ENCODE results near the gene DUSP8. TPM values are rescaled to one million over a fixed set of nuclear protein-coding genes. Genes with fewer than 3 reads are reported as not detected.
A peak's percentile ranks its signal among the peaks of the same experiment; 100 is the strongest.
"Not testable (repeated sequence)": the region's sequence is repeated elsewhere in the genome, so short reads cannot be mapped to it uniquely, and the experiment has no call there.

Gene DUSP8
- total and polyA plus RNA-seq, 4 donors: 2.0 to 17.0 (median 6.3) TPM

DNA sequence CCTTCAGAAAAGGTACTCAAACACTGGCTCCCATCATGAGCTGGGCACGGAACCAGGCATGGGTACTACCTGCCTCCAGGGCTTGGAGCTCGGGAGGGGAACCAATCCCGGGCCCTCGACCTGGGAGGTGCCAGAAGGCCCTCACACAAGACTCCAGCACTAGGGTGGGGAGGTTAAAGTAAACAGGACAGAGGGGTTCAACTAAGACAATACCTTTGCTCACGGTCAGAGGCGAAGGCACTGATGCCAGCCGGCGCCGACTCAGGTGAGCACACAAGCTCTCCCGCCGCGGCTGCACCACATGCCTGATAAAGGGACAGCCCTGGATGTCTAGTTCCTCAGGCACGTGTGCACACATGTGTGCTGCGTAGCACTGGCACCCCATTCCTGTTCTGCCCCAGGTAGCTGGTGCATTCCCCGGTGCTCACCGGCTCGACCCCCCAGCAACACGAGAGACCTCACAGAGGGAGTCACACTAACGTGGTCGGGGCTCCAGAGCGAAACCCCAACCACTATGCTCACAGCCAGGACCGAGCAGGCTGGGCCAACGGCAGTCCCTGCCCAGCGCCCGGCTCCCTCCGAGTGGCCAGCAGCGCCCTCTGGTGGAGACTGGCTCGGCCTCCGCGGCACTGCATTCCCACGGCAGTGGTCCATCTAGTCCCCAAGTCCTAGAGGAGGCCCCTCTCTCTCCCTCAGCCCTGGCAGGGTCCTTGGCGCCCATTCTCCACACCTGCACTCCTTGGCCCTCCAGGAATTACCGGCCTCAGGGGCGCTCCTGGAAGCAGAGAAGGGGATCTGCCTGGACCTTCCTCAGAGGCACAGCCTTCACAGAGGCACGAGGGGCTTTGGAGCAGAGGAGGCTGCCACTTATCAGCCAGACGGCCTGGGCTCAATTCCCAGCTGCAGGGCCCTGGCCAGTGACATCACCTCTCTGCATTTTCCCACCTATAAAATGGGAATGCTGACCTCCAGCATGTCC lies 56.7 kb downstream of the DUSP8 start:
- Histone ChIP-seq H3K4me1 (ENCODE audit: control insufficient read depth in 5 of 5, insufficient read depth in 5 of 5, low read length in 5 of 5) (peaks cover 0 to 35% (median 7%) of the 10 kb centered on the region in 5 donors), H3K27ac (ENCODE audit: low read depth in 1 of 2, low read length in 1 of 2) (no peak overlapping the region), H3K9ac (ENCODE audit: insufficient read depth in 1 of 2, low read length in 2 of 2) (no peak overlapping the region), H3K27me3 (ENCODE audit: control insufficient read depth in 3 of 3, insufficient read depth in 3 of 3, low read length in 2 of 3) (no peaks in the 10 kb centered on the region), H3K9me3 (ENCODE audit: control insufficient read depth in 4 of 4, insufficient read depth in 3 of 4, low read length in 3 of 4) (no peaks in the 10 kb centered on the region), H3K36me3 (ENCODE audit: control insufficient read depth in 4 of 4, insufficient read depth in 4 of 4, low read length in 4 of 4) (peaks cover 0 to 5% (median 0%) of the 10 kb centered on the region in 4 donors), H3K4me3 (no peak overlapping the region)
- ATAC-seq (ENCODE audit: insufficient read depth, low FRiP score): peak; percentile 90
- 32 to 44% methylated on average over 36 of the region's 36 CpGs for WGBS, 2 donors
- TF ChIP-seq, protein P1, sequence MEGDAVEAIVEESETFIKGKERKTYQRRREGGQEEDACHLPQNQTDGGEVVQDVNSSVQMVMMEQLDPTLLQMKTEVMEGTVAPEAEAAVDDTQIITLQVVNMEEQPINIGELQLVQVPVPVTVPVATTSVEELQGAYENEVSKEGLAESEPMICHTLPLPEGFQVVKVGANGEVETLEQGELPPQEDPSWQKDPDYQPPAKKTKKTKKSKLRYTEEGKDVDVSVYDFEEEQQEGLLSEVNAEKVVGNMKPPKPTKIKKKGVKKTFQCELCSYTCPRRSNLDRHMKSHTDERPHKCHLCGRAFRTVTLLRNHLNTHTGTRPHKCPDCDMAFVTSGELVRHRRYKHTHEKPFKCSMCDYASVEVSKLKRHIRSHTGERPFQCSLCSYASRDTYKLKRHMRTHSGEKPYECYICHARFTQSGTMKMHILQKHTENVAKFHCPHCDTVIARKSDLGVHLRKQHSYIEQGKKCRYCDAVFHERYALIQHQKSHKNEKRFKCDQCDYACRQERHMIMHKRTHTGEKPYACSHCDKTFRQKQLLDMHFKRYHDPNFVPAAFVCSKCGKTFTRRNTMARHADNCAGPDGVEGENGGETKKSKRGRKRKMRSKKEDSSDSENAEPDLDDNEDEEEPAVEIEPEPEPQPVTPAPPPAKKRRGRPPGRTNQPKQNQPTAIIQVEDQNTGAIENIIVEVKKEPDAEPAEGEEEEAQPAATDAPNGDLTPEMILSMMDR (IDR thresholded peaks at IDR 0.05; ENCODE audit: control extremely low read depth, extremely low read depth): peak; percentile 91
- peak; percentile 76 to 85 (median 78) for DNase-seq

DNA sequence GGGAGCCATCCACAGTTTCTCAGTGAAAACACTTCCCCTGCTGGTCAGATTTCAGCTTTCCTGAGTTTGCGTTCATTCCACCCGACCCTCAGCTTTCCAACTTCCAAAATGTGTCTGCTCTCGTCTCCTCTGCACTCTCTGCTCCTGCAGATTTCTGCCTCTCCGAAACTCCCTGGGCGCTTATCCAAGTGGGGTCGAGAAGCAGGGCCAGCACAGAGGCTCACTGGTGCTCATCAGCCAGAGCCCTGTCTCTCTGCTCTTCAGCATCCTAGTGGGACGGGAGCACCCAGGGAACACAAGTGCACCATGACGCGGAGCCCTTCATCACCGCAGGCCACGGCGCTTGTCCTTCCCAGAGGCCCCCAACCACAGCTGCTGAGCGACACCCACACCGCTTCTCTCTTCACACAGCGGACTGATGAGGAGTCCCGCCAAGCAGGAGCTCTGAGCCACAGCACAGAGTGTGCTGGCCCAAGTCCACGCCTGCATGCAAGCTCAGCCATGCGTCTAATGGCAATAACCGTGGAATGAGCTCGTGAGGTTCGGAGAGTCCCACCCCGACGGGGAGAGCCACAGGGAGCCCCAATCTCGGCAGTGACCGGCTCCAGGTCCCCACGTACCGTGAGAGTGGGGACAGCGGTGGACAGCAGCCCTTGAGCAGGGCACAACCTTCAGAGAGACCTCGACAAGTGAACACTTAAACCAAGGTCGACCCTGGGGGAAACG lies 57.6 kb downstream of the DUSP8 start:
- no peak for ATAC-seq (ENCODE audit: insufficient read depth, low FRiP score)
- 87 to 92% methylated on average over 31 of the region's 31 CpGs for WGBS, 2 donors
- Histone ChIP-seq H3K27ac (ENCODE audit: low read depth in 1 of 2, low read length in 1 of 2) (no peak overlapping the region), H3K9ac (ENCODE audit: insufficient read depth in 1 of 2, low read length in 2 of 2) (no peak overlapping the region), H3K4me1 (ENCODE audit: control insufficient read depth in 5 of 5, insufficient read depth in 5 of 5, low read length in 5 of 5) (peaks cover 2 to 32% (median 7%) of the 10 kb centered on the region in 5 donors), H3K4me3 (no peak overlapping the region), H3K27me3 (ENCODE audit: control insufficient read depth in 3 of 3, insufficient read depth in 3 of 3, low read length in 2 of 3) (no peaks in the 10 kb centered on the region), H3K36me3 (ENCODE audit: control insufficient read depth in 4 of 4, insufficient read depth in 4 of 4, low read length in 4 of 4) (peaks cover 0 to 5% (median 0%) of the 10 kb centered on the region in 4 donors), H3K9me3 (ENCODE audit: control insufficient read depth in 4 of 4, insufficient read depth in 3 of 4, low read length in 3 of 4) (no peaks in the 10 kb centered on the region)
- TF ChIP-seq, protein P1 (IDR thresholded peaks at IDR 0.05; ENCODE audit: control extremely low read depth, extremely low read depth): no peak
- DNase-seq: peak; percentile 33 to 55 (median 35)

DNA sequence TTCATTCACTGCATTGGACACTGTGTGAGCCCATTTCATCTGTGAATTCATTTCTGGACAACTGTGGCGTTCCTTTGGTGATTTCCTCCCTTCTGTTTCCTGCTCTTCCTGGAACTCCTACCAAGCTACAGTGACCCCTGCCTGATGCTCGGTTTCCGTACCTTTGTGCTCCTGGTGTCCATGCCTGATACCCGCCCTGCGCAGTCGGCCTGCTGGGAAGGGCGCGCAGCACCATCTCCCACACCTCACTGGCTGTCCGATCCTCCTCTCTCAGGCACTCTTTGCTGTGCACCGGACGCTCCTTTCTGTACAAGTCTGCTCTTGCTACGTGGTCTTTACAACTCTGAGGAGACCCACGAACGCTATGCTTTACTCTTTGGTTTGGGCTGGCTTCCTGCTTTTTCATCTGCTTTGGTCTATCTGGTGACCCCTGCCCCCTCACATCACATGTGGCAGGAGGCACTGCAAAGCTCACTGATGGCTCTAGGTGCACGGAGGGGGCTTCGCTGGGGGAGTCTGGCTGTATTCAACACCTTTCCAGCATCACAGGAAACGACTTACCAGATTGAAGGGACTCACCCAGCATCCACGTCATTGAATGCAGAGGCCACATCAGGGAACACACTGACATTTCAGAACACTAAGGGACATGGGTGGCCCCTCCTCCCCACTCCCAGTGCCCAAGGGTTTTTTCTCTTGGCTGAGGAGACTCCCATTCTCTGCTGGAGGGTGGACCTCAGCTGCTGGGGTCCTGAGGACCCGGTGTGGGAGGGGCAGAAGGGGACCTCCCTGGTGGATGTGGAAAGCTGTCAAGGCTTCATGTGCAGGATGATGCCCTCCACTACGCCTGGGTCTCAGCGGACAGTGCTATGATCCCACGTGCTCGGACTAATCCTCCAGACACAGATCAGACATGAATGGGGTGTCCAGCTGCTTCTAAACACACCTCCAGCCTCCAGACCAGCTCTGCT lies 58.5 kb downstream of the DUSP8 start:
- Histone ChIP-seq H3K9ac (ENCODE audit: insufficient read depth in 1 of 2, low read length in 2 of 2) (no peak overlapping the region), H3K27me3 (ENCODE audit: control insufficient read depth in 3 of 3, insufficient read depth in 3 of 3, low read length in 2 of 3) (no peaks in the 10 kb centered on the region), H3K27ac (ENCODE audit: low read depth in 1 of 2, low read length in 1 of 2) (peak overlapping the region in 1 of 2 donors; percentile 4), H3K4me1 (ENCODE audit: control insufficient read depth in 5 of 5, insufficient read depth in 5 of 5, low read length in 5 of 5) (peaks cover 2 to 34% (median 9%) of the 10 kb centered on the region in 5 donors), H3K36me3 (ENCODE audit: control insufficient read depth in 4 of 4, insufficient read depth in 4 of 4, low read length in 4 of 4) (peaks cover 0 to 5% (median 0%) of the 10 kb centered on the region in 4 donors), H3K4me3 (no peak overlapping the region), H3K9me3 (ENCODE audit: control insufficient read depth in 4 of 4, insufficient read depth in 3 of 4, low read length in 3 of 4) (no peaks in the 10 kb centered on the region)
- DNase-seq: peak in 1 of 3 donors; percentile 19
- no peak for ATAC-seq (ENCODE audit: insufficient read depth, low FRiP score)
- TF ChIP-seq, protein P1 (IDR thresholded peaks at IDR 0.05; ENCODE audit: control extremely low read depth, extremely low read depth): no peak
- 79 to 80% methylated on average over 23 of the region's 23 CpGs for WGBS, 2 donors

DNA sequence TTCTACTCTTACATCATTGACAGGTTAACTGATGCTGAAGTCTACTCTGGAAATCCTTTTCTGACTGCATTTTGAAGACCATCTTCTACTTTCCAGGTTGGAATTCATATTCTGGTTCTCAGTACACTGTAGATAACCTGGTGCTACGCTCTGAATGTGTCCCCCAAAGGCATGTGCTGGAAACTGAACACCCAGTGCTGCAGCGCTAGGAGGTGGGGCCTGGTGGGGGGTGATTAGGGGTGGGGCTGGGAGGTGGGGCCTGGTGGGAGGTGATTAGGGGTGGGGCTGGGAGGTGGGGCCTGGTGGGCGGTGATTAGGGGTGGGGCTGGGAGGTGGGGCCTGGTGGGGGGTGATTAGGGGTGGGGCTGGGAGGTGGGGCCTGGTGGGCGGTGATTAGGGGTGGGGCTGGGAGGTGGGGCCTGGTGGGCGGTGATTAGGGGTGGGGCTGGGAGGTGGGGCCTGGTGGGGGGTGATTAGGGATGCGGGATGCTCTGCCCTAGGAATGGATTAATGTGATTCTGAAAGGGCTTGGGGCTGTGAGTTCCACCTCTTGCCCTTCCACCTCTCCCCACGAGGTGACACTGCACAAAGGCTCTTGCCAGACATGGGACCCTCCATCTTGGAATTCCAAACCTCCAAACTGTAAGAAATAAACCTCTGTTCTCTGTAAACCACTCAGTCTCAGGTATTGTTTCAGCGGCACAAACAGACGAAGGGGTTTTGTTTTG lies 59.4 kb downstream of the DUSP8 start:
- peaks cover 2 to 36% (median 14%) of the 10 kb centered on the region in 5 donors for H3K4me1 ChIP-seq (ENCODE audit: control insufficient read depth in 5 of 5, insufficient read depth in 5 of 5, low read length in 5 of 5)
- not testable (repeated sequence) for DNase-seq, H3K4me3 ChIP-seq

More for the DNA sequence above, 59.4 kb downstream of the DUSP8 start:
- not testable (repeated sequence) for H3K27me3 ChIP-seq (ENCODE audit: control insufficient read depth in 3 of 3, insufficient read depth in 3 of 3, low read length in 2 of 3); H3K27ac ChIP-seq (ENCODE audit: low read depth in 1 of 2, low read length in 1 of 2); H3K9me3 ChIP-seq (ENCODE audit: control insufficient read depth in 4 of 4, insufficient read depth in 3 of 4, low read length in 3 of 4); ATAC-seq (ENCODE audit: insufficient read depth, low FRiP score); H3K36me3 ChIP-seq (ENCODE audit: control insufficient read depth in 4 of 4, insufficient read depth in 4 of 4, low read length in 4 of 4); H3K9ac ChIP-seq (ENCODE audit: insufficient read depth in 1 of 2, low read length in 2 of 2)
- 76 to 84% methylated on average over 8 to 9 of the region's 9 CpGs for WGBS, 2 donors
